HCT116 (cell line): ENCODE data around the gene LGMN.

ENCODE experiments used
- JUND ChIP-seq: IDR thresholded peaks from 2 replicates; pipeline ENCODE4 v1.6.1; 2012
- POLR2A ChIP-seq: IDR thresholded peaks from 2 replicates; pipeline ENCODE4 v1.7.0; 2011; ENCODE audit warnings: borderline replicate concordance; ENCODE audit not compliant: insufficient read depth, insufficient read length; ENCODE audit errors: extremely low read depth

DNA sequence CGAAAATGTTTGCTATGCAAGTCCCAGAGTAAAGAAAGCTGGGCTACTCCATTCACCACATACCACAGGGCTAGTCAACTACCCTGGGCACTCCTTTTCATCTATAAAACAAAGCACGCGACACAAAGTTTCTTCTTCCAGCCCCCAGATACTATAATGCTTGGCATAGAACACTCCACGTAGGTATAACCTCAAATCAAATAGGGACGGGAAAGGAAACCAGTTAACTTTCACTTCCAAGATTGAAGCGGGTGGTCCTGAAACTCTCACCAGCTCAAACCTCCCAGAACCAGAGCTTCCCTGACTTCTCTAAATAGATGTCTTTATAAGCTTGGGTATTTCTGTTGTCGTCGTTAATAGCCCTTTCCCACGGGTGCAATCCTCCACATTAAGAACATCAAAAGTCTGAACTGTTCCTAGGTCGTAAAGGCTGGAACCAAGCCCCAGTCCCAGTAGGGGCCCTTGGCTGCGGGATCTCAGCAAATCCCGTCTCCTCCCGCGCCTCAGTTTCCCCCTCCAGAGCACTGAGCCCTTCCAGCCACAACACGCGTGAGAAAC lies 647 bp downstream of the LGMN start:
- no peak for TF ChIP-seq POLR2A
- no peak for TF ChIP-seq JUND
